HCEC 1CT (cell line): ENCODE measurements around the gene TGFB3.
"Not testable (repeated sequence)": the region's sequence is repeated elsewhere in the genome, so short reads cannot be mapped to it uniquely, and the experiment has no call there.

ENCODE experiments used
- DNase-seq: peaks from one replicate; pipeline ENCODE4 v3.0.0-alpha.2; 2017

The TGFB3 gene

DNA sequence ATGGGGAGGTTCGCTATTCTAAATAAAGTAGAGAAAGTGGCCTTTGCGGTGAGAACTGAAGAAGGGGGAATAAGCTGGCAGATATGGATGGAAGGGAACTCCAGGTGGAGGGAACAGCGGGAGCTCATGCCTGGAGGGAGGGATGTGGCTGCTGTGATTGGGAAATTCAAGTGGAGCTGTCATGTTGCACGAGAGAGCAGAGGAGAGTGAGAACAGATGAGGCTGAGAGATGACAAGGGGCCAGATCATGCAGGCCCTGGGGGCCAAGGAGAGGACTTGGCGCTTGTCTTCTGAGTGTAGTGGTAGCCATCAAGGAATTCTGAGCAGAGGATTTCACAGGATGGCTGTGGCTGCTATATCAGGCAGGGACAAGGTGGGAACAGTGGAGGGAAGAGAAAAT lies 35.0 kb downstream of the TGFB3 start:
- no peak for DNase-seq

DNA sequence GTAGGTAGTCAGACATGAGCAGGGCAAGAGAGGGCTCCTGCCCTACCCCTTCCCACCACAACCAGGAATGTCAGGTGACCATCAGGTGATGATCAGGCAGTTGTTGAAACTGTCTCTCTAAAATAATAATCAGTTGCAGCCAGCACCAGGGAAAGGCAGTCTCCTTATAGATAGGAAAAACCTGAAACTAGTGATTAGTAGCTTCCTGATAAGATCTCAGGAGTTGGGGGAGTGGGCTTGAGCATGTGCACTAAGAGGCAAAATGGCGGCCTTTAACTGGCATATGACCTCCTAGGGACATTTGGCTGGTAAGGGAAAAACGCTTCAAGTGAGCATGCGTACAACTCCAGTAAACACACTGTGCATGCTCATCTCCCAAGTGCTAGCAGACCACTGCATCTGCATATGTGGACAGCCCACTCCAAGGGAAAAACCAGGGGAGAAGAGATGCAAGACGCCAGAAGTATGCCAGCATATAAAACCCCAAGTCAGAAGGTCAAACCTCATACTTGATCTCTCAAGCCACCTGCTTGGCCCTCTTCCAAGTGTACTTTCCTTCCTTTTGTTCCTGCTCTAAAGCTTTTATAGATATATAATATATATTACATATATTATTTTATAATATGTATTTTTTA lies 37.1 kb downstream of the TGFB3 start:
- DNase-seq = no peak

DNA sequence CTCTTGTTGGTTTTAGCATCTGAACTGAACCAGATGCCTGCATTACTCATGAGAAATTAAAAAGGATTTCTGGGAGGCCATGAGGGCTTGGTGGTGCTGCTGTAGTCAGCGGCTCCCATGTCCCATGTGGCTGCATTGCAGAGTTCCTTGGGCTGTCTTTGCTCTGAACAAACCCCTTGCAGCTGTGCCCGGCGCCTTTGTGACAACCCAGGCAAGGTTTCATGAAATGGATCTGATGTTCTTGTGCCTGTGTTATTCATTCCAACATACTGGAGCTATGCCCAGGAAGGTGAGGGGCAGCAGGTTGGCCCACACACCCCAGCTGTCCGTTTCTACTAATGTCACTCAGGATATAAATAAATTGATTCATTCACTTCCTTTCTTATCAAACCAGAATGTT lies 40.8 kb downstream of the TGFB3 start:
- no peak for DNase-seq

DNA sequence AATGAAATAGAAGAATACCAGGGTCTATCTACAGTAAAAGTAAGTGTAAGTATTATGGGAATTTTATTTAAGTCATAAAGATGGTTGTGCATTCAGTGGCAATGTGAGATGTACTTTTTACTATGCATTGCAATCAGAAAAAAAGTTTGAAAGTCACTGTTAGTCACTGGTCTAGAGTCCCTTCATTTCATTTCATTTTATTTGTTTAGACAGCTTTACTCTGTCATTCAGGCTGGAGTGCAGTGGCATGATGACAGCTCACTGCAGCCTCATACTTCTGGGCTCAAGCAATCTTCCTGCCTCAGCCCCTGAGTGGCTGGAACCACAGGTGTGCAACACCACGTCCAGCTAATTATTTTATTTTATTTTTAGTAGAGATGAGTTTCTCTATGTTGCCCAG lies 42.6 kb downstream of the TGFB3 start:
- DNase-seq = no peak

DNA sequence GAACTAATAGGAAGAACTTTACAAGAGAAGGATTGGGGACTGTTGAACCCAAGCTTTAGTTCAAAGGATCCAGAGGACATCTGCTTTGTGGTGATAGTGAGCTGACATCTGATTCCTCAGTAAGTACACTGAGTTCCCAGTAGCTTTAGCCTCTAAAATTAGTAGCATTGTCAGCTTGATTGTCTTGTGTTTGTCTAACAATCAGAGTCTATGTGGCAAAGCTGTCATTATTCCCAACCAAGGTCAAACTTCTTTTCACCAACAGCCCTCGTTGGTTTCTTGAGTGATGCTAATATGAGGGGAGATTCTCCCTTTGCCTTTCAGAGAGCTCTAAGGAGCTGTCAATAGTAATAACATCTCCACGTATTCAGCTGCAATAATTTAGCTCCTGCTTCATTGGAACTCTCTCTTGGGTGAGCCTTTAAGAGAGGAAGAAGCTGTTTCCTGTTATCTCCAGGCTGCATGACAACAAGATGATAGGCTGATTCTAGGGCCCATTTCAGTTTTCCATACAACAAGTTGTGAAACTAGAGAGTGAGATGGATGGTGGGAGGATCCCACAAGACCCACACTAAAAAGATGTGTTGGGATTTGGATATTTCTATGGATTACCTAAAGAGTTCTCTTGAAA lies 46.7 kb downstream of the TGFB3 start:
- DNase-seq = no peak

DNA sequence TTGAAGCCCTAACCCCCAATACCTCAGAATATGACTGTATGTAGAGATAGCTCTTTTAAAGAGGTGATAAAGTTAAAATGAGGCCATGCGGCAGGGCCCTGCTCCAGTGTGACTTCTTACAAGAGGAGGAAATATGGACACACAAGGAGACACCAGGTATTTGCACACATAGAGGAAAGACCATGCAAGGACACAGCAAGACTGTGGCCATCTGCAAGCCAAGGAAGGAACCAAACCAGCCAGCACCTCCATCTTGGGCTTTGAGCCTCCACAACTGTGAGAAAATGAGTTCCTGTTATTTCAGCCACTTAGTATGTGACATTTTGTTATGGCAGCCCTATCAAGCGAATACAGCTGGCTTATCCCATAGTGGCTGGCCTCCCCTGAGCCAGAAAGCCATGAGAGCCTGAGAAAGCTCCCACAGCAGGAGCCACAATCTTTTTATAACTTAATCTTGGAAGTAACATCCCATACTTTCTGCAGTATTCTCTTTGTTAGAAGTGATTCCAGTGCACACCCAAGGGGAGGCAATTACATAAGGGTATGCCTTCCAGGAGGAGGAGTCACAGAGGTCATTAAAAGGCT lies 48.0 kb downstream of the TGFB3 start:
- no peak for DNase-seq

DNA sequence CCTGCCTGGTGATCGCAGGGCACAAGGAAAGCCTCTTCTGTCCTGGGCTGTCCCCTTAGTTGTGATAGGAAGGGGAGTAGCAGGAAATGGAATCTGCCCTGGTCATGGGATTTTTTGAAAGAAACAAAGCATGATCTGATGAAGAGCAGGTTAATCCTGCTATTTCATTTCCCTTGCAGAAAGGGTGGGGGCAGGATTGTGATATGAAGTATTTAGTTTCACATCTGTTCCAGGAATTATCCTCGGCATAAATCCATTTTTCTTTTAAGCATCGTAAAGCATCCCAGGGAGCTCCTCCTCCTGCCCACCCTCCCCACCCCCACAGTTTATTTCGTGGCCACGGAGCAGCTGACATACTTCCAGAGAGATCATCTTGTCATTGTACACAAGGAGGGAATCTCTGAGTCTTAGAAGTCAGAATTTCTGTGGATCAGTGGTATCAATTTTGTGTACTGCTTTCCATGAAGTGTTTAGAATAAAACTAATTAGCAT lies 53.1 kb downstream of the TGFB3 start:
- no peak for DNase-seq

DNA sequence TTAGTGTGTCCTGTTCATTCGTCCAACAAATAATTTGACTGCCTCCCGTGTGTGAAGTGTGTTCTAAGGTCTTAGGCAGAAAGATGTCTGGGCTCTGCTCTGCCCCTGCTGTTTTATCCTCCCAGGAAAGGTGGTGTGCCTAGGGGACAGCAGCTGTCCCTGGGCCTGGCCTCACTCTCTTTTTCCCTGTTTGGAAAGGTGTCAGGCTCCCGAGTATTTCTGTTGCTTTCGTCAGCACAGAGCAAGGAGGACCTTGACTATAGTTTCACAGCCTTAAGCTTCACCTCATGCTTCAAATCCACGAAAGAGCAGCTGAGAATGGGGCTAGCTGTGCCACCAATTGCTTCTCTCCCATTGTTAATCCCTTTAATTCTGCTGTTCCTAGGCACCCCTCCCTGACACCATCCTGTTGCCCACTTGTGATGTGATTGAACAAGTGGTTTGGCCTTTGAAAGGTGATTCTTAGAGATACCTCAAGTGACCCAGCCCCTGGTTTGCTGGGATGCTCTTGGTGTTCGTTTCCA lies 54.2 kb downstream of the TGFB3 start:
- DNase-seq = no peak

DNA sequence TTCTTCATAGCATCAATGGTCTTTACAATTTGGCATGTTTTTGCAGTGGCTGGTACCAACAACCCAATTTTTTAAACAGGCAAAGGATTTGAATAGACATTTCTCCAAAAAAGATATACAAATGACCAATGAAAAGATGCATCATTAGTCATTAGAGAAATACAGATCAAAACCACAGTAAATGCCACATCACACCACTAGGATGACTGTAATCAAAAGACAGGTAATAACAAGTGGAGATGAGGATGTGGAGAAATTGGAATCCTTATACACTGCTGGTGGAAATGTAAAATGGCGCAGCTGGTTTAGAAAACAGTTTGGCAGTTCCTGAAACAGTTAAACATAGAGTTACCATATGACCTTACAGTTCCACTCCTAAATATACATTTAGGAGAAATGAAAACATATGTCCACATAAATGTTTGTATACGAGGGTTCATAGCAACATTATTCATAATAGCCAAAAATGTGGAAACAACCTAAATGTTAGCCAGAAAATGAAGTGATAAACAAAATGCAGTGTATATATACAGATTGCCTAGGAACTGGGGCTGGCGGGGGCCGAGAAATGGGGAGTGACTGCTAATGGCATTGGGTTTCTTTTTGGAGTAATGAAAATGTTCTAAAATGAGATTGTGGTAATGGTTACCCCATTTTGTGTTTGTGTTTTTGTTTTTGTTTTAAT lies 55.2 kb downstream of the TGFB3 start:
- no peak for DNase-seq

DNA sequence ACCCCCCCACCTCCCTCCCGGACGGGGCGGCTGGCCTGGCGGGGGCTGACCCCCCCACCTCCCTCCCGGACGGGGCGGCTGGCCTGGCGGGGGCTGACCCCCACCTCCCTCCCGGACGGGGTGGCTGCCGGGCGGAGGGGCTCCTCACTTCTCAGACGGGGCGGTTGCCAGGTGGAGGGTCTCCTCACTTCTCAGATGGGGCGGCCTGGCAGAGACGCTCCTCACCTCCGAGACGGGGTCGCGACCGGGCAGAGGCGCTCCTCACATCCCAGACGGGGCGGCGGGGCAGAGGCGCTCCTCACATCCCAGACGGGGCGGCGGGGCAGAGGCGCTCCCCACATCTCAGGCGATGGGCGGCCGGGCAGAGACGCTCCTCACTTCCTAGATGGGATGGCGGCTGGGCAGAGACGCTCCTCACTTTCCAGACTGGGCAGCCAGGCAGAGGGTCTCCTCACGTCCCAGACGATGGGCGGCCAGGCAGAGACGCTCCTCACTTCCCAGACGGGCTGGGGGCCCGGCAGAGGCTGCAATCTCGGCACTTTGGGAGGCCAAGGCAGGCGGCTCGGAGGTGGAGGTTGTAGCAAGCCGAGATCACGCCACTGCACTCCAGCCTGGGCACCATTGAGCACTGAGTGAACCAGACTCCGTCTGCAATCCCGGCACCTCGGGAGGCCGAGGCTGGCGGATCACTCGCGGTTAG lies 56.5 kb downstream of the TGFB3 start:
- DNase-seq = not testable (repeated sequence)

DNA sequence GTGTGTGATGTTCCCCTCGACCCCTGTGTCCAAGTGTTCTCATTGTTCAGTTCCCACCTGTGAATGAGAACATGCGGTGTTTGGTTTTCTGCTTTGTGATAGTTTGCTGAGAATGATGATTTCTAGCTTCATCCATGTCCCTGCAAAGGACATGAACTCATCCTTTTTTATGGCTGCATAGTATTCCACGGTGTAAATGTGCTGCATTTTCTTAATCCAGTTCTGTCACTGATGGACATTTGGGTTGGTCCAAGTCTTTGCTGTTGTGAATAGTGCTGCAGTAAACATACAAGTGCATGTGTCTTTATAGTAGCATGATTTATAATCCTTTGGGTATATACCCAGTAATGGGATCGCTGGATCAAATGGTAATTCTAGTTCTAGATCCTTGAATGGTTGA lies 61.4 kb downstream of the TGFB3 start:
- DNase-seq = not testable (repeated sequence)

DNA sequence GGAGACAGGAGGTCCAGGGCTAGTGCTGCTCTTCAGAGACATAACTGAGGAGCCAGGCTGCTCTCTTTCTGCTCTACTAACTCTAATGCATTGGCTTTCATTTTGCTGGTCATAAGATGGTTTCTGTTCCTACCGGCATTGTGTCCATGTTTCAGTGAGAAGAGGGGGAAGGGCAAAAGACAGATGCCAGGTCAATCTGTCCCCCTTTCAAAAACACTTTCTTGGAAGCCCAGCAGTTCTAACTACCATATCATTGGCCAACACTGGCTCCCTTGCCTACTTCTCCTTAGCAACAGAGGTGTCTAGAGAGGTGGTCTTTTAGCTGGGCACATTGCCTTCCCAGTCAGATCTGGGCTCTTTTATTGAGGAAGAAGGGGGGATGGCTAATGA lies 63.9 kb downstream of the TGFB3 start:
- no peak for DNase-seq

DNA sequence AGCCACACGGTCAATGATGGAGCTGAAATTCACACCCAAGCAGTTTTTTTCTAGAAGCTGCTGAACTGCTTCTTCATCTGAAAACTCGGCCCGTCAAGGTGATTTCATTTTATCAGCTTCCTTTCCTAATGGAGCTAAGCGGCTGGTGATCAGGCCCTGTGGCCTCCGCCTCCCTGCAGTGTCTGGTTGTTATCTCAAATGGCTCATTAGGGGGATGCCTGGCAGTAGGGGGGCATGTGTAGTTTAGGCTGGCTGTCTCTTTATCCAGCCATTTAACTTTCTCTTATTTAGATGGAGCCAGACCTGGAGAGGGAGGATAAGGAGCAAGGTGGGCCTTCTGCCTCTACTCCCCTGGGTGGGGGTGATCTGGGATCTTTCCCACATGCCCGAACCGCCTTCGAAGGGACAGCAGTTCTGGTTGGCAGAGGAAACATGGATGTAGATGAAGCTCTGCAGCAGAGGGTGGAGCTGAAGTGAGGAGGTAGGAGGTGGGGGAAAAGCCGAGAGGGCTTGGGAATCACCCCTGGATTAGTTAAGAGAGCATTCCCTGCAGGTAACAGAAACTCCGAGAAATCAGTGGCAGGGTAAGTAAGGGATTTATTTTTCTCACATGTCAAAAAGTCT lies 64.4 kb downstream of the TGFB3 start:
- DNase-seq = no peak

DNA sequence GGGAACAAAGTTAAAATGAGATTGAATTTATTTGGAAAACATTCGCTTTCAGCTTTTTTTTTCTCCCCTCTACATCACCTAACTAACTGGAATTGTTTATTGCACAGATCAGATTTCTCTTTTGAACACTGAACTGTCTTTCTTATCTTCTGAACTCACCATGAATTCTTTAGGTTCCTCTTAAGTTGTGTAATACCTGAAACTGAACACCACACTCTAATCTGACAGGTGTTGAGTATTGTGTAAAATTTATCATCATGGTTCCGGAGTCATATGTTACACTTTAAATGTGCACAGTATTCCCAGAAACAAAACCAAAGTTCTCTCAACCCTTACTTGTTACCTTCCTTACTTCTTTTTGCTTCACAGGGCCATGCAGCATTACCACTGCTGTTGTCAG lies 66.8 kb downstream of the TGFB3 start:
- DNase-seq = no peak

DNA sequence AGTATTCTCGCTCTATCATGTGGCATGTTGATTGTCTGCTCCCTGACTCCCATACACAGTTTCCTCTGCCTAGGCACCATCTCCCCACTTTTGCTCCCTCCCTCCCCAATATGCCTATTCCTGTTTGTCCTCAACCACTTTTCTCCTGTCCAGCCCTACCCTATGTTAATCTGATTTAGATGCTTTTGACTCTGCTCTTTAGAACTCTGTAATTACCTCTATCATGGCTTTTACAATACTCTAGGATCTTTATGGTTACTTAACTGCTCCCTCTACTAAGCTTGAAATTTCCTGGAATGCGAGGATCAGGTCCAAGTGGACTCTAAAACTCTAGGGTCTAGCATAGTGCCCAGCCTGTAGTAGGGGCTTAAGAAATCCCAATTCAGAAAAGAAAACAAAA lies 68.6 kb downstream of the TGFB3 start:
- no peak for DNase-seq

DNA sequence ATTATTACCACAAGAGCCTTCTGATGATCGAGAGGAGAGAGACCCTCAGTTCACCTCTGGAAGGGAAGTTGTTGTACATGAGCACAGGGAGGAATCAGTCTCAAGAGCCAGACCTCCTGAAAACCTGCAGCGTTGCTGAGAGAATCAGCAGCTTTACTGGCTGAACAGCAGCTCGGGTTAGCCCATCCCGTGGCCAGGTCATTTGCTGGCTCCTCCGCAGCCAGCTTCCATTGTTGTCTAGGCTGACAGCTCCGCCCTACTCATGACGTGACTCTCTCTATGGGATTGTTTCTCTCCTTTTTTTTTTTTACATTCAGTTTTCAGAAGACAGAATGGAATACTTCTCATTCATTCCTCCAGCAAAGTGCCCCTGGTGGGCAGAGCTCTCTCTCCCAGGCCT lies 69.9 kb downstream of the TGFB3 start:
- DNase-seq = no peak

DNA sequence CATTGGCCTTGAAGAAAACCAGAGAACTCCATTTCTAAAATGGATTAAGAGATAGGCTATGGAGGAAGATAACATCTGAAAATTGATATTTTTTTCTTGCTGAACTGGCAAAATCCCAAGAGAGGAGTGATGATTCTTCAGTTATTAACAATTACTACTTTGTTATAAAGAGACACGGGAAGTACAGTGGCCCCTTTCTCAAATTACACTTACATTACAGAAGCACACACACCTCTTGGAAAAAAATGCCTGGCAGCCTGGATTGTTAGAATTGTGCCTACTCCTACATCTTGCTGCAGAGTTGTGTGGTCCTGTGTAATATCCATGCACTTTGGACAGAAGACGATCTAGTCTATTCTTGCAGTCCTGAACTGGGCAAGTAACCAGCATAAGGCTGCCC lies 71.7 kb downstream of the TGFB3 start:
- no peak for DNase-seq

DNA sequence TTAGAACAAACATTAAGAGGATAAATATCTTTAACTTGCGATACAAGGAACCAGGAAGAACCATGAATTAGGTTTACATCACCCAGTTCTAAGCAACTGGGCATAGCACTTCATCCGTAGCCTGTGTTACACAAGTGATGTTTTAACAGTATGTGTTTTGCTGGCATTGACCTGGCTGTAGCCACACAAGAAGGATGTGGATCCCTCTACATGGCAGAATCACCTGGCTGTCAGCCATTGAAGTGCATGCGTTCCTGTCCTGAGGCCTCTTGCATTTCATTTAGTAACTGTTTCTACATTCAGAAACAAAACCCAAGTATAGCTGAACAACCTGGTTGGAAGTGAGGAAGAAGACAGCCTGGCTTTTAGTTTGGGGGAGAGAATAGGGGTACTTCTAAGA lies 72.2 kb downstream of the TGFB3 start:
- no peak for DNase-seq
